NCI-H2227 treated with DMSO at 0.1 percent for 48 hours (cell line): ENCODE measurements around the gene PDXK.

Source experiments
- DNase-seq: peaks from one replicate; lab custom pipeline; 2025; lab: John Stamatoyannopoulos, UW

The PDXK gene

GRCh38 chr21:43764576-43765495 lies 45.9 kb downstream of the PDXK start:
- no peak for DNase-seq

- DNase-seq, result no peak
These were observed 48.0 kb downstream of the PDXK start for GRCh38 chr21:43766734-43767497.

- no peak for DNase-seq
These were observed 48.6 kb downstream of the PDXK start for GRCh38 chr21:43767498-43767983.

GRCh38 chr21:43767984-43768867 lies 49.3 kb downstream of the PDXK start:
- no peak for DNase-seq

GRCh38 chr21:43768868-43769167 lies 49.9 kb downstream of the PDXK start:
- no peak for DNase-seq

- DNase-seq, result no peak
These were observed 50.5 kb downstream of the PDXK start for GRCh38 chr21:43769325-43769958.

- DNase-seq, result no peak
These were observed 51.2 kb downstream of the PDXK start for GRCh38 chr21:43770066-43770655.

GRCh38 chr21:43771199-43771675 lies 52.3 kb downstream of the PDXK start:
- DNase-seq, result no peak

- no peak for DNase-seq
These were observed 52.9 kb downstream of the PDXK start for GRCh38 chr21:43771698-43772424.

GRCh38 chr21:43772425-43772821 lies 53.5 kb downstream of the PDXK start:
- DNase-seq, result no peak

GRCh38 chr21:43774163-43774562 lies 55.2 kb downstream of the PDXK start:
- no peak for DNase-seq

GRCh38 chr21:43775190-43775589 lies 56.3 kb downstream of the PDXK start:
- DNase-seq, result no peak

GRCh38 chr21:43775795-43776430 lies 57.0 kb downstream of the PDXK start, which contains the start of gene CSTB:
CSTB (minus strand) TSS chr21:43776308; CDS start chr21:43776269, 39 bp downstream.
- DNase-seq, result peak; percentile 66

GRCh38 chr21:43777953-43778352 lies 59.0 kb downstream of the PDXK start:
- no peak for DNase-seq

GRCh38 chr21:43778469-43779335 lies 59.8 kb downstream of the PDXK start:
- DNase-seq, result no peak

GRCh38 chr21:43779660-43780059 lies 60.7 kb downstream of the PDXK start:
- DNase-seq, result no peak

- DNase-seq, result no peak
These were observed 62.9 kb downstream of the PDXK start for GRCh38 chr21:43781846-43782245.

GRCh38 chr21:43782431-43783097 lies 63.6 kb downstream of the PDXK start:
- DNase-seq, result no peak
